GM18519 (cell line): ENCODE data around the gene LPAR3.

Experiments used
- ATAC-seq: cut with Tn5 transposase; IDR thresholded peaks from one replicate; pipeline ENCODE4 v1.9.1; 2021; ENCODE audit warnings: mild to moderate bottlenecking, moderate library complexity; ENCODE audit not compliant: unreplicated experiment, low FRiP score

The LPAR3 gene

GRCh38 chr1:84834419-84835064 is 58.5 kb downstream of the LPAR3 start:
- no peak for ATAC-seq

- ATAC-seq: no peak
These were observed 59.8 kb downstream of the LPAR3 start for GRCh38 chr1:84833194-84833593.

DNA sequence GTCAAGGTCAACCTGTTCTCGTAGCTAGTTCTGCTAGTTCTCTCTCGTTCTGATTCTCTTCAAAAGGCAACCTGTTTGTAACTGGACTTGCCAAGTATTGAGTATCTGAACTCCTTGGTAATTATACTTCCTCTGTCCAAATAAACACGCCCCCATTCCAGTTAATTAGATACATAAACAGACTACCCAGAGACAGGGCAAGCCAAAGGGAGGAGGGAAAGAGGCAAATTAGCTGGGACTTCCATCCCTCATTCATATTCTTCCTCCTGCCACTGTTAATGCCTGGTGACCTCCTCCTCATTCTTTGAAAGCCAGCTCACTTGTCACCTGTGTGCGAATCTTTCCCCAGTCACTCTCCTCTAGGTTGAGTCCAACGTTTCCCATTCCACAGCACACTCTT is 62.9 kb downstream of the LPAR3 start:
- ATAC-seq: no peak

GRCh38 chr1:84827976-84828375 is 65.0 kb downstream of the LPAR3 start:
- no peak for ATAC-seq

- ATAC-seq: no peak
These were observed 65.5 kb downstream of the LPAR3 start for GRCh38 chr1:84827555-84827954.

- no peak for ATAC-seq
These were observed 67.8 kb downstream of the LPAR3 start for GRCh38 chr1:84825161-84825560.

GRCh38 chr1:84823991-84824390 is 69.0 kb downstream of the LPAR3 start:
- no peak for ATAC-seq

- no peak for ATAC-seq
These were observed 69.5 kb downstream of the LPAR3 start for GRCh38 chr1:84823511-84823910.

GRCh38 chr1:84810343-84810742 is 82.7 kb downstream of the LPAR3 start:
- ATAC-seq: no peak

GRCh38 chr1:84809023-84809422 is 84.0 kb downstream of the LPAR3 start:
- ATAC-seq: no peak

- no peak for ATAC-seq
These were observed 89.4 kb downstream of the LPAR3 start for GRCh38 chr1:84803604-84804003.

DNA sequence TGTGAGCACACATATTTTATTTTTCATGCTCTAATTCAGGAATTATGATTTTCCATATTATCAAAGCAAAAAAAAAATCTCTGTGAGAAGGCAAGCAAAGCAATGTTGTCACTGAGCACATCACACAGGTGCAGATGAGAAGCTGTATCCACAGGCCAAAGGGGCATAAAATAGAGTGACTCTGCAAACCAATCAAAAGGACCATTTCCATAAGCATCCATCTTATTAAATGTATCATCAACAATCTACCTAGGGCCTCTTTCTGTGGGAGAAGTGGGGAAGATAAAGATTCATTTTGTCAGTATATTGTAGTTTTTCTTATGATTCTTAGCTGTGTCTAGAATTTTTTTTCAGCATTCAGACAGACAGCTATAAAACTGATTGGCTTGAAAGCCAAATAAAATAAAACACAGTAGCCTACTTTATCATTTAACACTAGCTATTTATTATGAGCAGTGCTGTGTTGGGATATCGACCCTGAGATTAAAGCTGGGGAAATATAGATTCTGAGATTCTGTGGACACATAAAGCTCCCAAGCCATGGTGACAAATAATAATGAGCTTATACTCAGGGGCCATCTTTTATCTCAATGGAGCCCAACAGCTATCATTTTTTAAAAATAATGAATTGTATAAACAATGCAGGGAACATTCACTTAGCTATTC is 90.3 kb downstream of the LPAR3 start:
- no peak for ATAC-seq

- no peak for ATAC-seq
These were observed 92.6 kb downstream of the LPAR3 start for GRCh38 chr1:84800090-84801073.

GRCh38 chr1:84797603-84798002 is 95.4 kb downstream of the LPAR3 start:
- no peak for ATAC-seq

DNA sequence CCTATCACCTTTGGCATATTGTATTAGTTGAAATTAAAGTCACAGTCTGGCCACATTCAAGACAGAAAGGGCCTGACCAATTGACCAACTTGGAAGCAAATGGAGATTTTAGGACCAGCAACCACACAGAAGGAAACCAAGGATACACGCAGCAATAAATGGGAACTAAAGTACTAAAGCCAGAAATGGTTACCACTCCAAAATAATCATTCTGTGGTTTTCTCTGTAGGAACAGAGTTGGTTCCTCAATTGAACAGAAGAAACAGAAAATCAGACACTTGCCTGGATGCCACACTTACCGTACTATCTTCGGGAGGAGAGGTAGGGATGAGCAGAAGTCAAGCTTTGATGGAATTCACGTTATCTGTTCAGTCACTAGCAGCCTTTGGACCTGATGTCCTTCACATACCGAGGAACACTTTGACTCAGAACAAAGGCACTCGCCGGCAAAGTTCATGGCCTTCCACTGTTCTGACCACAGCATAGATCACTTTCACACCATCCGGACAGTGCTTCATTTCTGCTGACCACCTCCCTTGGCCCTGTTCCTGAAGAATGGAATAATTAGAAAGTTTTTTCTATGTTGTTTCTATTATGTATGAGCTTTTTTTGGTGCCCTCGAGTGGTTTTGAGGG is 96.9 kb downstream of the LPAR3 start:
- ATAC-seq: no peak

GRCh38 chr1:84795213-84795612 is 97.8 kb downstream of the LPAR3 start:
- ATAC-seq: no peak

GRCh38 chr1:84792421-84792820 is 100.6 kb downstream of the LPAR3 start:
- ATAC-seq: no peak

GRCh38 chr1:84789014-84789413 is 104.0 kb downstream of the LPAR3 start:
- no peak for ATAC-seq

DNA sequence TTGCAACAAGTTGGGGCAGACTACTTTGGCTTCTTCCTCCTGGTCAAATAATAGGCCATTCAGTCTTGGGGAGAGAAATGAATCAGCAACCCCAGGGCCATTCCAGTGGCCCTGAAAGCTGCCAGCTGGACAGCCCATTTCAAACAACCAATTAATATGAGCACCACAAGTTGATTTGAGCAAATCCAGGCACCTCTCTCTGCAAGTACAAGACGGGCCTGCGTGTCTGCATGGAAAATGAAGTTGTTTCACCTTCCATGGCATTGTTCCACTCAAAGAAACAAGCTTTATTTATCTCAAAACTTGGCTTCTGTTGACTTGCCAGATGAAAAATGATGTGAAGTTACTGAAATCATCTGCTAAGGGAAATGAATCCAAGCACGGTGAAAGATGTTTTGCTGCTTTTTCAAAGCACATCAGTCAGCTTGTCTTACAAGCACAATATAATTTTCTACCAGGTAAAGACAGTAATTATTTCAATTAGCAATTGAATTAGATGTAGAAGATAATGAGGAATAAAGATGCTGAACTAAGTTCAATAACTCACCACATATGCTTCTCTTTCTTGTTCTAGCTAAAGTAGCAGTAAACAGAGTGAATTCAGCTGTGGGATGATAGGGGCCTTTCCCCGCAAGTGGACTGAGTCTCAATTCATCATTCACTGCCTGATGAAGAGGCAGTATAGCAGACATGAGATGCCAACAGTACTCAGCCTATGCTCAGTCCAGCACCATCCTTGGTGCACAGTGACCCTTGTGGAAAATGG is 107.6 kb downstream of the LPAR3 start:
- ATAC-seq: no peak

DNA sequence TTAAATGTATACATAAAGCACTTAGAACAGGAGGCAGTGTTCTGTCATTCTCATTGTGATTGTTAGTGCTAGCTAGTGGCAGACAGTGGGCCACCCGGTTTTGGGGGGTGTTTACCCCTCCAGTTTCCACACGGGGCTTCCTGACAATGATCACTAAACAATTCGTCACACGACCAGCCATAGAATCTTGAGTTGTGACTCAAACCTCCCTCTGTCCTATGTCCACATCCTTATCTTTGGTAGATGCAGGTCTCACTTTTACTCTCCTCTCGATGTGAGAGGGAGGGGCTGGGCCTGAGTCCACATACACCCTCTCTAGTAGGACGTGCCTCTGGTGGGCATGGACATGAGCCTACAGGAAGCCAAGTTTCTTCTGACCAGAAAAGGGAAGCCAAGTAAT is 110.1 kb downstream of the LPAR3 start:
- ATAC-seq: no peak
